KMS-11 (cell line): ENCODE results near the gene LEP.

Experiments used
- H2AFZ ChIP-seq: fragments of 200-600 bp; sonication (generic); 2 replicates; pipeline ENCODE4 v1.6.1; 2016; ENCODE audit warnings: antibody characterized with exemption, mixed run types, low read depth
- H3K27ac ChIP-seq: fragments of 200-600 bp; sonication (generic); 2 replicates; pipeline ENCODE4 v1.6.1; 2016; ENCODE audit warnings: mild to moderate bottlenecking, mixed run types
- H3K27me3 ChIP-seq: fragments of 200-600 bp; sonication (generic); 2 replicates; pipeline ENCODE4 v1.6.1; 2017; ENCODE audit warnings: mild to moderate bottlenecking, low read depth, mixed run types, moderate library complexity; ENCODE audit not compliant: insufficient read depth
- H3K36me3 ChIP-seq: fragments of 200-600 bp; sonication (generic); 2 replicates; pipeline ENCODE4 v1.6.1; 2017; ENCODE audit warnings: mild to moderate bottlenecking, mixed run types; ENCODE audit not compliant: insufficient read depth
- H3K4me1 ChIP-seq: fragments of 200-600 bp; sonication (generic); 2 replicates; pipeline ENCODE4 v1.6.1; 2016; ENCODE audit warnings: mild to moderate bottlenecking, low read depth, mixed run types; ENCODE audit not compliant: poor library complexity, severe bottlenecking
- H3K4me2 ChIP-seq: fragments of 200-600 bp; sonication (generic); 2 replicates; pipeline ENCODE4 v1.7.0; 2016; ENCODE audit warnings: mild to moderate bottlenecking, mixed run types
- H3K4me3 ChIP-seq: fragments of 200-600 bp; sonication (generic); IDR thresholded peaks from 2 replicates; pipeline ENCODE4 v1.6.1; 2017; ENCODE audit warnings: low read depth, low read length, mixed read lengths; ENCODE audit not compliant: insufficient read depth
- H3K79me2 ChIP-seq: fragments of 200-600 bp; sonication (generic); 2 replicates; pipeline ENCODE4 v1.6.1; 2016; ENCODE audit warnings: low read depth, mixed run types; ENCODE audit not compliant: insufficient read depth
- H3K9ac ChIP-seq: fragments of 200-600 bp; sonication (generic); 2 replicates; pipeline ENCODE4 v1.6.1; 2016; ENCODE audit warnings: mild to moderate bottlenecking, mixed run types
- H4K20me1 ChIP-seq: fragments of 200-600 bp; sonication (generic); 2 replicates; pipeline ENCODE4 v1.6.1; 2016; ENCODE audit warnings: mild to moderate bottlenecking, mixed run types; ENCODE audit not compliant: insufficient read depth
- TF ChIP-seq, protein P1 (sequence below): fragments of 200-600 bp; sonication (generic); conservative IDR thresholded peaks from 2 replicates; pipeline ENCODE4 v1.6.1; 2017; ENCODE audit warnings: low read depth, mild to moderate bottlenecking, antibody characterized with exemption, low read length, moderate library complexity, mixed read lengths

The LEP gene

DNA sequence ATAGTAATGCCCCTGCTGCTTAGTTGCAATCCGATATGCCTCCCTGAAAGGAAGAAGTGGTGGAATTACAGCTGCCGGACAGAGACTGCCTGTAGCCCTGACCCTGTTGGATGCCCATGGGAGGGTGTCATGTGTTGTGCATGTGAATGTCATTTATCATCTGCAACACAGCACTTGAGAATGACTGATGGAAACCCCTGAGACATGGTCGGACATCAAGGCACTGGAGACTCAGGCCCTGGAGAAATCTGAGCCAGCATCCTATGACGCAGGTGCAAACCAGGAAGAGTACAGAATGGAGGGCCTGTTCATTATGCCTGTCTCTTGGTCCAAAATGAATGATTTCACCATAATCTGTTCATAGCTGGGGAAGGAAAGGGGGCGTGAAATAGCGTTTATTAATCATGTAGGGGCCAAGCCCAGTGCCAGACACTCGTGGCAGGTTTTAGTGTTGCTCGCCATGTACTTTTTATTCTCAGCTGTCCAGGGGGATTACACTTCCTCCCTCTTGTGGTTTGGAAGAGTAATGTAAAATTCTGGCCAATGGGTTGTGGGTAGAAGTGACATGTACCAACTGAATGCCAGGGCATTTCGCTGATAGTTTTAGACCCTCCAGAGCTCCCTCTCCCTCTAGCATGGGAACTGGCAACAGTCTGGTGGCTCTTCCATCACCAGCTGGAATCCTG lies 23.0 kb upstream of the LEP start:
- Histone ChIP-seq H4K20me1 (no peaks in the 10 kb centered on the region), H3K4me3 (no peak overlapping the region), H2AFZ (no peak overlapping the region), H3K4me2 (no peak overlapping the region), H3K9ac (no peak overlapping the region), H3K36me3 (no peaks in the 10 kb centered on the region), H3K27ac (no peak overlapping the region), H3K79me2 (no peaks in the 10 kb centered on the region), H3K27me3 (no peaks in the 10 kb centered on the region), H3K4me1 (no peaks in the 10 kb centered on the region)
- TF ChIP-seq, protein P1, sequence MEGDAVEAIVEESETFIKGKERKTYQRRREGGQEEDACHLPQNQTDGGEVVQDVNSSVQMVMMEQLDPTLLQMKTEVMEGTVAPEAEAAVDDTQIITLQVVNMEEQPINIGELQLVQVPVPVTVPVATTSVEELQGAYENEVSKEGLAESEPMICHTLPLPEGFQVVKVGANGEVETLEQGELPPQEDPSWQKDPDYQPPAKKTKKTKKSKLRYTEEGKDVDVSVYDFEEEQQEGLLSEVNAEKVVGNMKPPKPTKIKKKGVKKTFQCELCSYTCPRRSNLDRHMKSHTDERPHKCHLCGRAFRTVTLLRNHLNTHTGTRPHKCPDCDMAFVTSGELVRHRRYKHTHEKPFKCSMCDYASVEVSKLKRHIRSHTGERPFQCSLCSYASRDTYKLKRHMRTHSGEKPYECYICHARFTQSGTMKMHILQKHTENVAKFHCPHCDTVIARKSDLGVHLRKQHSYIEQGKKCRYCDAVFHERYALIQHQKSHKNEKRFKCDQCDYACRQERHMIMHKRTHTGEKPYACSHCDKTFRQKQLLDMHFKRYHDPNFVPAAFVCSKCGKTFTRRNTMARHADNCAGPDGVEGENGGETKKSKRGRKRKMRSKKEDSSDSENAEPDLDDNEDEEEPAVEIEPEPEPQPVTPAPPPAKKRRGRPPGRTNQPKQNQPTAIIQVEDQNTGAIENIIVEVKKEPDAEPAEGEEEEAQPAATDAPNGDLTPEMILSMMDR, result no peak; the same call in 1 of the 2 replicates

DNA sequence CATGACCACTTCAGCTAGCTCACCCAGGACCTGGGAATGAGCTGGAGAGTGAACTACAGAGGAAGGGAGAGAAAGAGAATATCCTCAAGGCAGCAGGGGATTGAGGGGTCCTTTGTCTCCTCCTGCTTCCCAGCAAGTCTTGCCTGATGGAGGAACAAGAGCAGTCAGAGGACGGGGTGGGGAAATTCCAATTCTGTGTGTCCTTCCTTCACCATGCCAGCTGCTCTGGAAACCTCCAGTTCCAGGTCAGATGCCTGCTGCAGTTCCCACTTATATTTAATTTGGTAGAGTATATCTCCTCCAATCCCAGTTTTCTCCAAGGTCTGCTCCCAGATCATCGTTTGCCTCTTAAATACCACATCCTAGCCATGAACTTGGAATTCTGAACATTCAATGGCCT lies 21.4 kb upstream of the LEP start:
- no peak overlapping the region for H3K9ac ChIP-seq
- no peaks in the 10 kb centered on the region for H3K4me1 ChIP-seq
- H3K4me2 ChIP-seq, result no peak overlapping the region
- no peak overlapping the region for H3K4me3 ChIP-seq
- H3K79me2 ChIP-seq, result no peaks in the 10 kb centered on the region
- TF ChIP-seq, protein P1, result no peak
- no peak overlapping the region for H2AFZ ChIP-seq
- no peak overlapping the region for H3K27ac ChIP-seq
- H3K36me3 ChIP-seq, result no peaks in the 10 kb centered on the region
- no peaks in the 10 kb centered on the region for H4K20me1 ChIP-seq
- H3K27me3 ChIP-seq, result no peaks in the 10 kb centered on the region

DNA sequence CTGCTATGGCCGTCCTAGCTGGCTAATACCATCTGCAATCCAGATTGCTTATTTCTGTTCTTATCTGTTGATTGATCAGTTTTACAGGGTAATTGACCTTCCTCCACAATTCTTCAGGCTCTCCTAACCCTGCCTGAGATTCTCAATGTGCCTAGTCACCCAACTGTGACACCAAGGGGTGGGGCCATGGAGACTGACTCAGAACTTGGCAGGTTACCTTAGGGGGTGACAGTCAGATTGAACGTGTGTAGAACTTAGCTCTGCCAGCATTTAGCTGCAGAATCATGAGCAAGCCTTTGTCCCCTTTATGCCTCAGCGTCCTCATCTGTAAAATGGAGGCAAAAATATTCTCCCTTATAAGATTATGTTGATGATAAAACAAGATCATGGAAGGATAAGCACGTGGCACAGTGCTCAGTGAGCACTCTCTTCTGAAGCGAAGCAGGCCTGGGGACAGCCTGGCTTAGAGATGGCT lies 19.1 kb upstream of the LEP start:
- no peak overlapping the region for H3K4me2 ChIP-seq
- no peak overlapping the region for H3K4me3 ChIP-seq
- H2AFZ ChIP-seq, result no peak overlapping the region

GRCh38 chr7:128226132-128226980 lies 14.7 kb upstream of the LEP start:
- no peaks in the 10 kb centered on the region for H3K4me1 ChIP-seq
- H3K27ac ChIP-seq, result no peak overlapping the region
- no peaks in the 10 kb centered on the region for H3K36me3 ChIP-seq
- no peaks in the 10 kb centered on the region for H4K20me1 ChIP-seq
- no peaks in the 10 kb centered on the region for H3K27me3 ChIP-seq
- H3K4me2 ChIP-seq, result no peak overlapping the region
- TF ChIP-seq, protein P1, result no peak
- H3K79me2 ChIP-seq, result no peaks in the 10 kb centered on the region
- no peak overlapping the region for H2AFZ ChIP-seq
- H3K4me3 ChIP-seq, result no peak overlapping the region
- H3K9ac ChIP-seq, result no peak overlapping the region

More for the DNA sequence above, 19.1 kb upstream of the LEP start:
- H4K20me1 ChIP-seq, result no peaks in the 10 kb centered on the region
- no peaks in the 10 kb centered on the region for H3K4me1 ChIP-seq
- no peak overlapping the region for H3K27ac ChIP-seq
- TF ChIP-seq, protein P1, result no peak
- H3K36me3 ChIP-seq, result no peaks in the 10 kb centered on the region
- H3K27me3 ChIP-seq, result no peaks in the 10 kb centered on the region
- no peaks in the 10 kb centered on the region for H3K79me2 ChIP-seq
- no peak overlapping the region for H3K9ac ChIP-seq
